CD1c-positive myeloid dendritic cell (primary cell): ENCODE measurements around the gene GSN.
"Not testable (repeated sequence)": the region's sequence is repeated elsewhere in the genome, so short reads cannot be mapped to it uniquely, and the experiment has no call there.

Source experiments
- DNase-seq: peaks from one replicate; pipeline ENCODE4 v3.0.0-alpha.2; 2016; ENCODE audit errors: extremely low spot score

The GSN gene

GRCh38 chr9:121288673-121289025 lies 20.7 kb downstream of the GSN start:
- DNase-seq, result peak; percentile 56

- peak; percentile 60 for DNase-seq
Measured at GRCh38 chr9:121289026-121289771, 21.2 kb downstream of the GSN start.

- no peak for DNase-seq
Measured at GRCh38 chr9:121289772-121290370, 21.9 kb downstream of the GSN start.

- not testable (repeated sequence) for DNase-seq
Measured at GRCh38 chr9:121291536-121291935, 23.6 kb downstream of the GSN start.

GRCh38 chr9:121292051-121292450 lies 24.1 kb downstream of the GSN start:
- DNase-seq, result no peak

GRCh38 chr9:121292801-121293241 lies 24.9 kb downstream of the GSN start:
- DNase-seq, result no peak

GRCh38 chr9:121294151-121294743 lies 26.3 kb downstream of the GSN start:
- no peak for DNase-seq

- DNase-seq, result no peak
Measured at GRCh38 chr9:121294866-121295661, 27.1 kb downstream of the GSN start.

- no peak for DNase-seq
Measured at GRCh38 chr9:121295662-121296191, 27.8 kb downstream of the GSN start.

- no peak for DNase-seq
Measured at GRCh38 chr9:121296213-121297127, 28.5 kb downstream of the GSN start.

- peak; percentile 70 for DNase-seq
Measured at GRCh38 chr9:121297389-121297788, 29.4 kb downstream of the GSN start.

GRCh38 chr9:121298016-121298538 lies 30.1 kb downstream of the GSN start:
- no peak for DNase-seq

- DNase-seq, result peak; percentile 37
Measured at GRCh38 chr9:121298689-121299466, 30.9 kb downstream of the GSN start.

- DNase-seq, result no peak
Measured at GRCh38 chr9:121299467-121300282, 31.7 kb downstream of the GSN start.

GRCh38 chr9:121300283-121301119 lies 32.5 kb downstream of the GSN start:
- DNase-seq, result no peak

- no peak for DNase-seq
Measured at GRCh38 chr9:121301881-121302286, 33.9 kb downstream of the GSN start.

- no peak for DNase-seq
Measured at GRCh38 chr9:121302341-121302740, 34.4 kb downstream of the GSN start.

- DNase-seq, result no peak
Measured at GRCh38 chr9:121302786-121303185, 34.8 kb downstream of the GSN start.
